Transverse colon (tissue), 4 donors: ENCODE measurements around the gene CFHR5. TPM values are rescaled to one million over a fixed set of nuclear protein-coding genes. Genes with fewer than 3 reads are reported as not detected.
"Not testable (repeated sequence)": the region's sequence is repeated elsewhere in the genome, so short reads cannot be mapped to it uniquely, and the experiment has no call there.

ENCODE experiments used
- DNase-seq: peaks from one replicate; pipeline ENCODE4 v3.0.0-alpha.2; 2019
- H3K27ac ChIP-seq, 4 donors: fragments of 200-600 bp; sonication (generic); 2 replicates each; pipeline ENCODE4 v1.5.1; 2016 to 2018; ENCODE audit warnings: inconsistent platforms in 4 of 4
- H3K27me3 ChIP-seq: fragments of 200-600 bp; sonication (generic); 2 replicates; pipeline ENCODE4 v1.5.1; 2017; ENCODE audit warnings: inconsistent platforms
- H3K36me3 ChIP-seq, 4 donors: fragments of 200-600 bp; sonication (generic); 2 replicates each; pipeline ENCODE4 v1.5.1; 2017 to 2019; ENCODE audit warnings: inconsistent platforms in 4 of 4
- H3K4me1 ChIP-seq, 4 donors: fragments of 200-600 bp; sonication (generic); 2 replicates each; pipeline ENCODE4 v1.5.1; 2017 to 2020; ENCODE audit warnings: inconsistent platforms in 4 of 4
- H3K4me3 ChIP-seq, 4 donors: fragments of 200-600 bp; sonication (generic); 1 replicate in 1 of 4; 2 replicates in 3 of 4; pipeline versions ENCODE4 v1.5.1 to v1.6.1; 2017 to 2019; ENCODE audit warnings: inconsistent platforms in 4 of 4
- H3K9me3 ChIP-seq, 2 donors: fragments of 200-600 bp; sonication (generic); 2 replicates each; pipeline ENCODE4 v1.5.1; 2017 to 2019; ENCODE audit warnings: inconsistent platforms in 2 of 2
- CTCF ChIP-seq, 5 experiments: fragments of 200-600 bp in 3 of 5; fragments of 450-650 bp in 2 of 5; sonication (generic) in 3 of 5; IDR thresholded peaks; 1 replicate in 2 of 5; 2 replicates in 3 of 5; pipeline ENCODE4 v1.5.1; 2016 to 2017; ENCODE audit warnings: antibody characterized with exemption in 5 of 5, inconsistent platforms in 3 of 5, mild to moderate bottlenecking in 2 of 5, moderate library complexity in 1 of 5
- EP300 ChIP-seq: sonication (generic); formaldehyde crosslinking; IDR thresholded peaks from one replicate; pipeline ENCODE4 v1.6.1; 2017; ENCODE audit warnings: antibody characterized with exemption, low read depth
- POLR2A ChIP-seq: fragments of 450-650 bp; IDR thresholded peaks from one replicate; pipeline ENCODE4 v1.6.1; 2016; ENCODE audit warnings: antibody characterized with exemption, mild to moderate bottlenecking, moderate library complexity
- POLR2AphosphoS5 ChIP-seq, 3 donors: sonication (generic); formaldehyde crosslinking; IDR thresholded peaks; one replicate each; pipeline ENCODE4 v1.6.1; 2016; ENCODE audit warnings: antibody characterized with exemption in 3 of 3
- WGBS, 2 donors: methylation state at CpG; one replicate each; pipeline ENCODE4 v1.1.5; 2018; ENCODE audit warnings: low coverage in 1 of 2; 5-methylcytosine and 5-hydroxymethylcytosine counted together
- in situ Hi-C, 4 donors: fragments of 200-750 bp; cut with MboI; loops; one replicate each; pipeline versions ENCODE4 v1.15.0 to v1.15.1; 2017; ENCODE audit warnings: low sequenced_read_pairs in 3 of 4, low pct_ligation_motif_present in 1 of 4, low pct_unique_long_range_greater_than_20kb in 1 of 4
- intact Hi-C: fragments of 100-400 bp; cut with DNase I; formaldehyde crosslinking; loops from one replicate; pipeline ENCODE4 v1.15.1; 2023; ENCODE audit warnings: low total_unique reads
- total RNA-seq, 4 donors: library from RNA; depleted of rRNA; stranded (reverse); fragments of >200 nt; gene quantifications; one replicate each; pipeline ENCODE4 v1.1.0, GENCODE V29; 2016

The CFHR5 gene
- total RNA-seq, 4 donors from 2014 or later = not detected

- no peaks in the 10 kb centered on the region for H3K27me3 ChIP-seq
- H3K36me3 ChIP-seq = no peaks in the 10 kb centered on the region
- intact Hi-C loops (no loop called here), in situ Hi-C loops (no loop called here)
- H3K4me3 ChIP-seq = no peak overlapping the region
- no peak overlapping the region for H3K27ac ChIP-seq
- no peaks in the 10 kb centered on the region for H3K4me1 ChIP-seq
- no peak for DNase-seq
- 86 to 89% methylated on average over 1 of the region's 1 CpG for WGBS, 2 donors
- H3K9me3 ChIP-seq = no peaks in the 10 kb centered on the region
- no peak for TF ChIP-seq POLR2AphosphoS5 (IDR thresholded peaks at IDR 0.05)
- no peak for TF ChIP-seq POLR2A
- no peak for TF ChIP-seq EP300
- no peak for TF ChIP-seq CTCF (IDR thresholded peaks at IDR 0.05)
Measured at GRCh38 chr1:196970182-196970581, 7.2 kb upstream of the CFHR5 start.

- no peaks in the 10 kb centered on the region for H3K36me3 ChIP-seq
- H3K4me1 ChIP-seq = no peaks in the 10 kb centered on the region
- H3K27me3 ChIP-seq = no peaks in the 10 kb centered on the region
- DNase-seq = no peak
- TF ChIP-seq CTCF (IDR thresholded peaks at IDR 0.05) (no peak), POLR2AphosphoS5 (IDR thresholded peaks at IDR 0.05) (no peak), POLR2A (no peak), EP300 (no peak)
- H3K9me3 ChIP-seq = no peaks in the 10 kb centered on the region
- intact Hi-C loops (no loop called here), in situ Hi-C loops (no loop called here)
- H3K4me3 ChIP-seq = no peak overlapping the region
- WGBS, 2 donors = 79 to 83% methylated on average over 3 to 4 of the region's 4 CpGs
- no peak overlapping the region for H3K27ac ChIP-seq
Measured at GRCh38 chr1:196976278-196976677, 1.1 kb upstream of the CFHR5 start.

GRCh38 chr1:196980859-196981258 is 3.5 kb downstream of the CFHR5 start:
- no peak overlapping the region for H3K4me3 ChIP-seq
- TF ChIP-seq CTCF (IDR thresholded peaks at IDR 0.05) (no peak), POLR2AphosphoS5 (IDR thresholded peaks at IDR 0.05) (no peak), EP300 (no peak), POLR2A (no peak)

GRCh38 chr1:196982247-196982646 is 4.9 kb downstream of the CFHR5 start:
- H3K9me3 ChIP-seq, intact Hi-C loops, H3K4me1 ChIP-seq, DNase-seq, H3K27ac ChIP-seq, H3K27me3 ChIP-seq, in situ Hi-C loops, H3K4me3 ChIP-seq, H3K36me3 ChIP-seq: not testable (repeated sequence)
- 92% methylated on average over 7 of the region's 7 CpGs; no CpG with 5 or more reads in 1 of the 2 donors for WGBS, 2 donors

More at GRCh38 chr1:196980859-196981258, 3.5 kb downstream of the CFHR5 start:
- Histone ChIP-seq H3K27ac (no peak overlapping the region), H3K9me3 (no peaks in the 10 kb centered on the region), H3K4me1 (no peaks in the 10 kb centered on the region), H3K36me3 (no peaks in the 10 kb centered on the region), H3K27me3 (no peaks in the 10 kb centered on the region)
- WGBS, 2 donors = 75 to 87% methylated on average over 1 of the region's 1 CpG
- in situ Hi-C loops (no loop called here), intact Hi-C loops (no loop called here)
- DNase-seq = no peak

- H3K27ac ChIP-seq, in situ Hi-C loops, DNase-seq, intact Hi-C loops, H3K9me3 ChIP-seq, H3K27me3 ChIP-seq, H3K36me3 ChIP-seq, H3K4me1 ChIP-seq, H3K4me3 ChIP-seq: not testable (repeated sequence)
- 49 to 83% methylated on average over 4 to 11 of the region's 11 CpGs for WGBS, 2 donors
Measured at GRCh38 chr1:196991919-196992651, 14.7 kb downstream of the CFHR5 start.
